ENCODE data around the gene CTNNA3. TPM values are rescaled to one million over a fixed set of nuclear protein-coding genes. Genes with fewer than 3 reads are reported as not detected.

CTNNA3 gene
- total and polyA plus RNA-seq, 7 donors = 0.85 to 66.2 (median 28.1) TPM

DNA sequence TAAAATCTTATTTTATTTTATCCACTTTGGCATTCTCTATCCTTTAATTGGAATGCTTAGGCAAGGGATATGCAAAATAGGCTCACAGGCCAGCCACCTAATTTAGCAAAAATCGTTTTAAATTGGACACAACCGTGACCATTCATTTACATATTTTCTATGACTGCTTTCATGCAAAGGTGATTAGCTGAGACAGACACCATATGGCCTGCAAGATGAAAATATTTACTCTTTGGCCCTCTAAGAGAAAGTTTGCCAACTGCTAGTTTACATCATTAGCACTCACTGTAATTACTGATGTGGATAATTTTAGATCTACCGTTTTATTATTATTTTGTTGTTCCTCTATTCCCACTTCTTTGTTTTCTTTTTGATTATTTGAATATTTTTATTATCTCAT lies 1145.6 kb downstream of the CTNNA3 start:
- TF ChIP-seq, protein P1, sequence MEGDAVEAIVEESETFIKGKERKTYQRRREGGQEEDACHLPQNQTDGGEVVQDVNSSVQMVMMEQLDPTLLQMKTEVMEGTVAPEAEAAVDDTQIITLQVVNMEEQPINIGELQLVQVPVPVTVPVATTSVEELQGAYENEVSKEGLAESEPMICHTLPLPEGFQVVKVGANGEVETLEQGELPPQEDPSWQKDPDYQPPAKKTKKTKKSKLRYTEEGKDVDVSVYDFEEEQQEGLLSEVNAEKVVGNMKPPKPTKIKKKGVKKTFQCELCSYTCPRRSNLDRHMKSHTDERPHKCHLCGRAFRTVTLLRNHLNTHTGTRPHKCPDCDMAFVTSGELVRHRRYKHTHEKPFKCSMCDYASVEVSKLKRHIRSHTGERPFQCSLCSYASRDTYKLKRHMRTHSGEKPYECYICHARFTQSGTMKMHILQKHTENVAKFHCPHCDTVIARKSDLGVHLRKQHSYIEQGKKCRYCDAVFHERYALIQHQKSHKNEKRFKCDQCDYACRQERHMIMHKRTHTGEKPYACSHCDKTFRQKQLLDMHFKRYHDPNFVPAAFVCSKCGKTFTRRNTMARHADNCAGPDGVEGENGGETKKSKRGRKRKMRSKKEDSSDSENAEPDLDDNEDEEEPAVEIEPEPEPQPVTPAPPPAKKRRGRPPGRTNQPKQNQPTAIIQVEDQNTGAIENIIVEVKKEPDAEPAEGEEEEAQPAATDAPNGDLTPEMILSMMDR (IDR thresholded peaks at IDR 0.05) = no peak
- DNase-seq (no peak), ATAC-seq (no peak)
- H3K4me1 ChIP-seq = no peaks in the 10 kb centered on the region
- H3K27ac ChIP-seq = no peak overlapping the region
- H3K36me3 ChIP-seq (ENCODE audit: insufficient read depth in 1 of 2, low read depth in 1 of 2) = no peaks in the 10 kb centered on the region
- H3K27me3 ChIP-seq (ENCODE audit: insufficient read depth in 3 of 3, low read length in 2 of 3) = no peaks in the 10 kb centered on the region
- intact Hi-C loops (cut with DNase I) = no loop called here
- 68 to 75% (median 71%) methylated on average over 3 of the region's 3 CpGs for WGBS, 3 donors
- no peak overlapping the region for H3K4me3 ChIP-seq
- no peaks in the 10 kb centered on the region for H3K9me3 ChIP-seq

GRCh38 chr10:66538908-66539307 lies 1157.1 kb downstream of the CTNNA3 start:
- Histone ChIP-seq H3K4me1 (peaks cover 6% of the 10 kb centered on the region), H3K36me3 (ENCODE audit: insufficient read depth in 1 of 2, low read depth in 1 of 2) (no peaks in the 10 kb centered on the region), H3K4me3 (no peak overlapping the region), H3K27ac (no peak overlapping the region), H3K27me3 (ENCODE audit: insufficient read depth in 3 of 3, low read length in 2 of 3) (no peaks in the 10 kb centered on the region), H3K9me3 (no peaks in the 10 kb centered on the region)
- TF ChIP-seq, protein P1 (IDR thresholded peaks at IDR 0.05) = no peak
- intact Hi-C loops (cut with DNase I) = no loop called here
- 89 to 92% (median 90%) methylated on average over 3 of the region's 3 CpGs for WGBS, 3 donors
- no peak for DNase-seq
- no peak for ATAC-seq

DNA sequence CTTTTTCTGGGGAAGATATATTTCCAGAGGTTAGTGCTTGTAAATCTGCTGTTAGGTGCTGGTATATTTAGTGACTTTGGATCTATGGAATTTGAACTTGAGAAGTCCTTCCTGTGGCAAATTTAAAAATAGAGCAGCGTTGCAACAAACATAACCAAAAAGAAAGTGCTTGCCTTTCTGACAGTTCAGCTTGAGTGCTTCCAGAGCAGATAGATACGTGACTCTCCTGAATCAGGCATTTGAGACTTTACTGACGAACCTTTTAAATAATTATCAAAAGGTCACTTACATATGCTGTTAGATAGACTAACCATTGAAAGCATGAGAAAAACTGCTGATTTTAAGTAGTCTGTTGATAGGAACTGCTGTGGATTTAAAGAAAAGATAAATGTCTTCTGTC lies 1157.6 kb downstream of the CTNNA3 start:
- DNase-seq = no peak
- Histone ChIP-seq H3K27me3 (ENCODE audit: insufficient read depth in 3 of 3, low read length in 2 of 3) (no peaks in the 10 kb centered on the region), H3K27ac (no peak overlapping the region), H3K36me3 (ENCODE audit: insufficient read depth in 1 of 2, low read depth in 1 of 2) (no peaks in the 10 kb centered on the region), H3K9me3 (no peaks in the 10 kb centered on the region), H3K4me1 (peaks cover 6% of the 10 kb centered on the region), H3K4me3 (no peak overlapping the region)
- TF ChIP-seq, protein P1 (IDR thresholded peaks at IDR 0.05) = no peak
- 38 to 63% (median 47%) methylated on average over 3 of the region's 3 CpGs for WGBS, 3 donors
- ATAC-seq = no peak
- intact Hi-C loops (cut with DNase I) = no loop called here

- DNase-seq (no peak), ATAC-seq (no peak)
- H3K36me3 ChIP-seq (ENCODE audit: insufficient read depth in 1 of 2, low read depth in 1 of 2) = no peaks in the 10 kb centered on the region
- intact Hi-C loops (cut with DNase I) = no loop called here
- TF ChIP-seq, protein P1 (IDR thresholded peaks at IDR 0.05) = no peak
- no peak overlapping the region for H3K4me3 ChIP-seq
- no peaks in the 10 kb centered on the region for H3K9me3 ChIP-seq
- no peaks in the 10 kb centered on the region for H3K27me3 ChIP-seq (ENCODE audit: insufficient read depth in 3 of 3, low read length in 2 of 3)
- no peak overlapping the region for H3K27ac ChIP-seq
- peaks cover 6% of the 10 kb centered on the region for H3K4me1 ChIP-seq
- 88 to 100% (median 97%) methylated on average over 1 of the region's 1 CpG for WGBS, 3 donors
Observed at GRCh38 chr10:66537186-66537585, 1158.8 kb downstream of the CTNNA3 start.

- Histone ChIP-seq H3K27ac (no peak overlapping the region), H3K9me3 (no peaks in the 10 kb centered on the region), H3K27me3 (ENCODE audit: insufficient read depth in 3 of 3, low read length in 2 of 3) (no peaks in the 10 kb centered on the region), H3K4me1 (peaks cover 6% of the 10 kb centered on the region), H3K4me3 (no peak overlapping the region), H3K36me3 (ENCODE audit: insufficient read depth in 1 of 2, low read depth in 1 of 2) (no peaks in the 10 kb centered on the region)
- intact Hi-C loops (cut with DNase I) = no loop called here
- 47 to 75% (median 67%) methylated on average over 1 of the region's 1 CpG for whole genome bisulfite sequencing, 3 donors
- TF ChIP-seq, protein P1 (IDR thresholded peaks at IDR 0.05) = no peak
- DNase-seq = no peak
- no peak for ATAC-seq
Observed at GRCh38 chr10:66535439-66535838, 1160.6 kb downstream of the CTNNA3 start.

Data from psoas muscle (tissue), 8 donors.